ENCODE results near the gene ROR2.
"Not testable (repeated sequence)": the region's sequence is repeated elsewhere in the genome, so short reads cannot be mapped to it uniquely, and the experiment has no call there.

ROR2 gene

GRCh38 chr9:91803151-91803940, 146.7 kb downstream of the ROR2 start:
- no peak for TF ChIP-seq CTCF (IDR thresholded peaks at IDR 0.05; ENCODE audit: insufficient read depth, low read length, missing control alignments)
- ChIA-PET CTCF (no interaction called here), POLR2A (no interaction called here)
- DNase-seq (ENCODE audit: low read depth, low spot score): no peak
- no peak overlapping the region for H3K4me3 ChIP-seq (ENCODE audit: low read depth, low read length)

- ChIA-PET CTCF (no interaction called here), POLR2A (no interaction called here)
- TF ChIP-seq CTCF (IDR thresholded peaks at IDR 0.05; ENCODE audit: insufficient read depth, low read length, missing control alignments): no peak
- DNase-seq (ENCODE audit: low read depth, low spot score): no peak
- no peak overlapping the region for H3K4me3 ChIP-seq (ENCODE audit: low read depth, low read length)
Observed at GRCh38 chr9:91802391-91802790, 147.6 kb downstream of the ROR2 start.

GRCh38 chr9:91800473-91801030, 149.5 kb downstream of the ROR2 start:
- ChIA-PET POLR2A (no interaction called here), CTCF (no interaction called here)
- no peak for TF ChIP-seq CTCF (IDR thresholded peaks at IDR 0.05; ENCODE audit: insufficient read depth, low read length, missing control alignments)
- no peak for DNase-seq (ENCODE audit: low read depth, low spot score)
- H3K4me3 ChIP-seq (ENCODE audit: low read depth, low read length): no peak overlapping the region

- TF ChIP-seq CTCF (IDR thresholded peaks at IDR 0.05; ENCODE audit: insufficient read depth, low read length, missing control alignments): no peak
- no peak for DNase-seq (ENCODE audit: low read depth, low spot score)
- H3K4me3 ChIP-seq (ENCODE audit: low read depth, low read length): no peak overlapping the region
- POLR2A ChIA-PET: no interaction called here
- CTCF ChIA-PET: interaction anchor here (0.8 to 1.0 kb wide), 2 partner anchors 8 to 24 kb away, joined by 3 read pairs; no protein-coding TSS in a partner anchor
Observed at GRCh38 chr9:91799113-91799744, 150.8 kb downstream of the ROR2 start.

- CTCF ChIA-PET: interaction anchor here (1.0 kb wide), 1 partner anchor 24 kb away, joined by 3 read pairs; no protein-coding TSS in a partner anchor
- POLR2A ChIA-PET; H3K4me3 ChIP-seq (ENCODE audit: low read depth, low read length); DNase-seq (ENCODE audit: low read depth, low spot score): not testable (repeated sequence)
Observed at GRCh38 chr9:91798273-91799112, 151.5 kb downstream of the ROR2 start.

- POLR2A ChIA-PET; DNase-seq (ENCODE audit: low read depth, low spot score); H3K4me3 ChIP-seq (ENCODE audit: low read depth, low read length); CTCF ChIA-PET: not testable (repeated sequence)
Observed at GRCh38 chr9:91797517-91797916, 152.5 kb downstream of the ROR2 start.

- H3K4me3 ChIP-seq (ENCODE audit: low read depth, low read length); DNase-seq (ENCODE audit: low read depth, low spot score); CTCF ChIA-PET; POLR2A ChIA-PET: not testable (repeated sequence)
Observed at GRCh38 chr9:91796516-91796915, 153.5 kb downstream of the ROR2 start.
